ENCODE measurements around the gene FLII.

The FLII gene

DNA sequence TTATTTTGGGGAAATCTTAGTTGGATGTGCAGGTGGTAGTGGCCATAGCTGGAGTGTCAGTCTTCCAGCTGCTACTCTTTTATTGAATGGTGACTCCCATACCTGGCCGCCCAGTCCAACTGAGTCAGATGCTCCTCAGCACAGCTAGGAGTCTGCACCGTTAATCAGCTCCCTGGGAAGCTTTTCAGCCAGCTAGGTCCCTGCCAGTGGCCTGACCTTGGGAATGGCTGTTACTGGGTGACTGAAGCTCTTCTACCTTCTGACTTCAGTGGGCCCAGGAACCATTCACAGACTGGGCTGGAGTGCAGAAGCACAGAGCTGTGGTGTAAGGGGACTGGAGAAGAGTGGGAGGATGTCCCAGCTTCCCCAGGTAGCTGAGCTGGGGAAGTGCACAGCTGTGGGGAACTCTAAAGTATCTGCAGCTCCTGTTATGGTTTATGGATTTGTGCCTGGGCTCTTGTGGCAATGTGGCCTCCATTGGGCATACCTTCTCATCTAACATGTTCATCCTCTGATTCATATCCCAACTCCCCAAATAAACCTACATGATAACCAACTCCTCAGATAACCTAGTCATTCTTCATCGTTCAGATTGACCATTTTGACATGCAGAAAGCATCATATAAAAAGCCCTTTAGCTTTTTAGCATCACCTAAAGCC is 60.9 kb downstream of the FLII start:
- Mint-ChIP-seq H3K27me3 (no peaks in the 10 kb centered on the region), H3K4me1 (peaks cover 27% of the 10 kb centered on the region), H3K27ac (no peak overlapping the region), H3K4me3 (no peak overlapping the region), H3K36me3 (ENCODE audit: low read depth) (peaks cover 41% of the 10 kb centered on the region), H3K9me3 (no peaks in the 10 kb centered on the region)
- no peak for DNase-seq
- ATAC-seq: no peak

DNA sequence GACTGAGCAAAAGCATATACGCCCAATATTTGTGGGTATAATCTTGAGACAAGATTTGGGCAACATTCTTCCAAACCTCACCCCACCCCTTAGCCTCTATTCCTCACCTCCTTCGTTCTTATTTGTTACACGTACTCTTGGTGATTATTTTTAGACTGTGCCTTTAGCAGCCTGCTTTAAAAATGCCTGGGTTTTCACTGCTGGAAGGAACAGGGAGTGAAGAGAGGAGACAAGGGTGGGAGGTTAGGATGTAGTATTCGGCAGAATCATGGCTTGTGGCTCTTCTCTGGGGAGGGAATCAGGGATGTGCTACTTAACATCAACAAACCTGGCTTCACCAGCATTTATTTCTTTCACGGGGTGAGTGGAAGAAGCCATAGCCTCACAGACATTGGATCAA is 63.3 kb downstream of the FLII start:
- H3K4me1 Mint-ChIP-seq: peaks cover 46% of the 10 kb centered on the region
- peaks cover 53% of the 10 kb centered on the region for H3K36me3 Mint-ChIP-seq (ENCODE audit: low read depth)
- no peak overlapping the region for H3K4me3 Mint-ChIP-seq
- H3K27me3 Mint-ChIP-seq: no peaks in the 10 kb centered on the region
- H3K9me3 Mint-ChIP-seq: no peaks in the 10 kb centered on the region
- no peak for DNase-seq
- no peak for ATAC-seq
- H3K27ac Mint-ChIP-seq: no peak overlapping the region

All from activated naive CD8-positive, alpha-beta T cell treated with anti-CD3 and anti-CD28 coated beads, Interleukin-2, amount 50 U/mL, for 24 hours (primary cell).